ENCODE results near the gene TEKT4.

GRCh38 chr2:94880507-94880906, 9.3 kb downstream of the TEKT4 start:
- TF ChIP-seq CTCF (CRISPR knock-in tag; IDR thresholded peaks at IDR 0.05) (no peak), ZNF670 (CRISPR knock-in tag; IDR thresholded peaks at IDR 0.05; ENCODE audit: borderline replicate concordance) (no peak), TBP (CRISPR knock-in tag; IDR thresholded peaks at IDR 0.05) (no peak)

All from HepG2 (cell line).